ENCODE results near the gene AMIGO2. TPM values are rescaled to one million over a fixed set of nuclear protein-coding genes. Genes with fewer than 3 reads are reported as not detected.

AMIGO2 gene
- total RNA-seq, 4 donors from 2014 or later, result 2.1 to 4.5 (median 3.7) TPM

DNA sequence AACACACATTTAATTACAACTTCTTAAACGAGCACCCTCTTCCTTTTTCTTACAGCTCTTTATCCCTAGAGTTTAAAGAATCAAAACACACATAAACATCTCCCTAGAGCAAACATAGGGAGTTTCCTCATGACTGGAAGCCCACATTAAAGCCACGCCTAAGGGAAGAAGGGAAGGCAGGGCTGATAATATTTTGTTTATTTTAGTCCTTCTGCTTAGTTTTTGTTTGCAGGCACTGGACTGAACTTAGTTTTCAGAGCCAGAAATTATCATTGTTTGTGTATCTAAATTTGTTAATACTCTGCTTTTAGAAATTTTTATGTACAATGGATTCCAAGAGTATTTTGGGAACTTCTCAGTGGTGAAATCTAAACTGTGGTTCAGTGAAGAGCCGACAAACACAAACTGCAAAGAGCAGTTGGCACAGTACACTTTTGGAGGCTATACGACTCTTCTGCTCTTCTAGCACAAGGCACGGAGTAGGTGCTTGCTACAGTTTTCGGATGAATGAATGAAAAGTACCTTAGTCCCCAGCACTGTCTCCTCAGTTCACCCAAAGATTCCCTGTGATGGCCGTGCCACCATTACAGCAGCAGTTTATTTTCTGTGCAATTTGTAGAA is 17.6 kb upstream of the AMIGO2 start:
- no peaks in the 10 kb centered on the region for H3K9me3 ChIP-seq
- no peak for DNase-seq (ENCODE audit: extremely low spot score)

DNA sequence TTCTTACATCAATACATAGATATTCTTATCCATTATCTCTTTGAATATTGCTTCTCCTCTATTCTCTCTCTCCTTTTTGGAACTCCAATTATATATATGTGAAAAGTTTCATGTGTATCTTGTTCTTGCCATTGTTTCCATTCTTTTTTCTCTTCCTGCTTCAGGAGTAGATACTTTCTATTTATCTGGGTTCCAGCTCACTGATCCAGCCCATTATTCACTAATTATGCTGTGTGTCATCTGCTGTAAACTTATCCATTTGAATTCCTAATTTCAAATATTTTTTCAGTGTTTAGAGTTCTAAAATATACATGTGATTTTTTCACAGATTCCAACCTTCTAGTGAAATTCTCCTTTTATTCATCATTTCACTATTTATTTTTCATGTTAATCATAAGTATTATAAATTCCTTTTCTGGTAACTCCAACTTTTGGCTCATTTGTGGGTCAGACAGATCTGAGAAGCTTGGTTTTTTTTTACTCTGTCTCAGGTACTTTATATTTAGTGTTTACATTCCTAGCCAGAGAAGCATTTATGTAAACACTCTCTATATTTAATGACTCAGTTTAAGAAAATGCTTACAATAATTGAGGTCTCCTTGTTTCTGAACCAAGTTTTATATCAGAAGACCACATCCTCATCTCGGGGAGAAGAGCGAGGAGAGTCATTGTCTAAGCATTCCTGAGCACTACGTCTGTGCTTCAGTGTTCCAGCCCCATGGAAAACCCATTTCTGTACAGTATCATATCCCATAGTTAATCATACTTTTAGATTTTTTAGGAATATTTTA is 15.9 kb upstream of the AMIGO2 start:
- WGBS, result 51% methylated on average over 3 of the region's 3 CpGs
- no peak for DNase-seq (ENCODE audit: extremely low spot score)
- intact Hi-C loops (cut with DNase I), result no loop called here
- no peak for TF ChIP-seq EP300 (IDR thresholded peaks at IDR 0.05)
- TF ChIP-seq POLR2A (IDR thresholded peaks at IDR 0.05; ENCODE audit: low read depth), result no peak
- TF ChIP-seq, protein P1, sequence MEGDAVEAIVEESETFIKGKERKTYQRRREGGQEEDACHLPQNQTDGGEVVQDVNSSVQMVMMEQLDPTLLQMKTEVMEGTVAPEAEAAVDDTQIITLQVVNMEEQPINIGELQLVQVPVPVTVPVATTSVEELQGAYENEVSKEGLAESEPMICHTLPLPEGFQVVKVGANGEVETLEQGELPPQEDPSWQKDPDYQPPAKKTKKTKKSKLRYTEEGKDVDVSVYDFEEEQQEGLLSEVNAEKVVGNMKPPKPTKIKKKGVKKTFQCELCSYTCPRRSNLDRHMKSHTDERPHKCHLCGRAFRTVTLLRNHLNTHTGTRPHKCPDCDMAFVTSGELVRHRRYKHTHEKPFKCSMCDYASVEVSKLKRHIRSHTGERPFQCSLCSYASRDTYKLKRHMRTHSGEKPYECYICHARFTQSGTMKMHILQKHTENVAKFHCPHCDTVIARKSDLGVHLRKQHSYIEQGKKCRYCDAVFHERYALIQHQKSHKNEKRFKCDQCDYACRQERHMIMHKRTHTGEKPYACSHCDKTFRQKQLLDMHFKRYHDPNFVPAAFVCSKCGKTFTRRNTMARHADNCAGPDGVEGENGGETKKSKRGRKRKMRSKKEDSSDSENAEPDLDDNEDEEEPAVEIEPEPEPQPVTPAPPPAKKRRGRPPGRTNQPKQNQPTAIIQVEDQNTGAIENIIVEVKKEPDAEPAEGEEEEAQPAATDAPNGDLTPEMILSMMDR (IDR thresholded peaks at IDR 0.05), result no peak
- TF ChIP-seq POLR2AphosphoS5 (IDR thresholded peaks at IDR 0.05), result no peak
- H3K27ac ChIP-seq (replicated peaks in 1 of 4), result no peak overlapping the region
- H3K9me3 ChIP-seq, result no peaks in the 10 kb centered on the region
- no peaks in the 10 kb centered on the region for H3K27me3 ChIP-seq
- no peaks in the 10 kb centered on the region for H3K36me3 ChIP-seq
- H3K4me3 ChIP-seq, result no peak overlapping the region
- peaks cover 0 to 5% (median 5%) of the 10 kb centered on the region in 4 donors for H3K4me1 ChIP-seq

More for the DNA sequence above, 17.6 kb upstream of the AMIGO2 start:
- no peaks in the 10 kb centered on the region for H3K27me3 ChIP-seq
- peaks cover 0 to 5% (median 5%) of the 10 kb centered on the region in 4 donors for H3K4me1 ChIP-seq
- H3K27ac ChIP-seq (replicated peaks in 1 of 4), result no peak overlapping the region
- intact Hi-C loops (cut with DNase I), result no loop called here
- H3K36me3 ChIP-seq, result no peaks in the 10 kb centered on the region
- no peak overlapping the region for H3K4me3 ChIP-seq
- 75% methylated on average over 7 of the region's 7 CpGs for WGBS
- TF ChIP-seq POLR2A (IDR thresholded peaks at IDR 0.05; ENCODE audit: low read depth) (no peak), EP300 (IDR thresholded peaks at IDR 0.05) (no peak), POLR2AphosphoS5 (IDR thresholded peaks at IDR 0.05) (no peak)
- TF ChIP-seq, protein P1 (IDR thresholded peaks at IDR 0.05), result no peak

DNA sequence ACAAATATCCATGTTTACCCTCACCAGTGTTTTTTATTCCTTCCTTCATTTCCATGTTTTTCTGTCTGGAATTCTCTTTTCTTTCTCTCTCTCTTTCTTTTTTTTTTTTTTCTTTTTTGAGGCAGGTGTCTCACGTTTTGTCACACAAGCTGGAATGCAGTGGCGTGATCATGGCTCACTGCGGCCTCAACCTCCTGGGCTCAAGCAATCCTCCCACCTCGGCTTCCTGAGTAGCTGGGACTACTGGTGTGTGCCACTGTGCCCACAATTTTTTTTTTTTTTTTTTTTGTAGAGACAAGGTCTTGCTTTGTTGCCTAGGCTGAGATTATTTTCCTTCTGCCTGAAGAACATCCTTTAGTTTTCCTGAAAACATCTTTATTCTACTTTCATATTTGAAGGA is 15.0 kb upstream of the AMIGO2 start:
- Histone ChIP-seq H3K4me3 (no peak overlapping the region), H3K27ac (replicated peaks in 1 of 4) (no peak overlapping the region), H3K9me3 (no peaks in the 10 kb centered on the region), H3K4me1 (peaks cover 0 to 5% (median 5%) of the 10 kb centered on the region in 4 donors), H3K36me3 (no peaks in the 10 kb centered on the region), H3K27me3 (no peaks in the 10 kb centered on the region)
- intact Hi-C loops (cut with DNase I), result no loop called here
- TF ChIP-seq, protein P1 (IDR thresholded peaks at IDR 0.05), result no peak
- TF ChIP-seq POLR2AphosphoS5 (IDR thresholded peaks at IDR 0.05), result no peak
- no peak for TF ChIP-seq POLR2A (IDR thresholded peaks at IDR 0.05; ENCODE audit: low read depth)
- no peak for TF ChIP-seq EP300 (IDR thresholded peaks at IDR 0.05)
- no peak for DNase-seq (ENCODE audit: extremely low spot score)
- WGBS, result 89% methylated on average over 4 of the region's 4 CpGs

DNA sequence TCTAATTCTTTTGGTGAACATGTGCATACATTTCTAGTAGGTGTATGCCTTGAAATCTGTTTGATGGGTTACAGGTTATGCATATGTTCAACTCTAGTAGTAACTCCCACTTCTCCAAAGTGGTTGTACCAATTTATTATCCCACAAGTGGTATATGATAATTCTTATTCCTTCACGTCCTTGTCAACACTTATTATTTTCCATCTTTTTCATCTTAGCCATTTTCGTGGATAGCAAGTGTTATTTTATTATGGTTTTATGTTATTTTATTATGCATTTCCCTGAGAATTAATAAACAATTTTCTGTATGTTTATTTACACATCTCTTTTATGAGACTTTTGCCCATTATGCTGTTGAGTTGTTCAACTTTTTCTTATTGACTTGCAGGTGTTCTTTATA is 11.2 kb upstream of the AMIGO2 start:
- H3K4me1 ChIP-seq, result peaks cover 9 to 32% (median 30%) of the 10 kb centered on the region in 4 donors
- no peaks in the 10 kb centered on the region for H3K36me3 ChIP-seq
- TF ChIP-seq EP300 (IDR thresholded peaks at IDR 0.05), result no peak
- TF ChIP-seq, protein P1 (IDR thresholded peaks at IDR 0.05), result no peak
- TF ChIP-seq POLR2A (IDR thresholded peaks at IDR 0.05; ENCODE audit: low read depth), result no peak
- no peak for TF ChIP-seq POLR2AphosphoS5 (IDR thresholded peaks at IDR 0.05)
- no peak overlapping the region for H3K4me3 ChIP-seq
- H3K9me3 ChIP-seq, result no peaks in the 10 kb centered on the region
- no peak overlapping the region for H3K27ac ChIP-seq (replicated peaks in 1 of 4)
- no peak for DNase-seq (ENCODE audit: extremely low spot score)
- no peaks in the 10 kb centered on the region for H3K27me3 ChIP-seq
- intact Hi-C loops (cut with DNase I), result no loop called here
- 86% methylated on average over 2 of the region's 2 CpGs for WGBS

All from esophagus muscularis mucosa (tissue), 4 donors.